GM21515 (cell line): Measurements from ENCODE around the gene SLC29A3.

Experiments used
- ATAC-seq: cut with Tn5 transposase; IDR thresholded peaks from one replicate; pipeline ENCODE4 v1.9.1; 2021; ENCODE audit not compliant: unreplicated experiment

The SLC29A3 gene

DNA sequence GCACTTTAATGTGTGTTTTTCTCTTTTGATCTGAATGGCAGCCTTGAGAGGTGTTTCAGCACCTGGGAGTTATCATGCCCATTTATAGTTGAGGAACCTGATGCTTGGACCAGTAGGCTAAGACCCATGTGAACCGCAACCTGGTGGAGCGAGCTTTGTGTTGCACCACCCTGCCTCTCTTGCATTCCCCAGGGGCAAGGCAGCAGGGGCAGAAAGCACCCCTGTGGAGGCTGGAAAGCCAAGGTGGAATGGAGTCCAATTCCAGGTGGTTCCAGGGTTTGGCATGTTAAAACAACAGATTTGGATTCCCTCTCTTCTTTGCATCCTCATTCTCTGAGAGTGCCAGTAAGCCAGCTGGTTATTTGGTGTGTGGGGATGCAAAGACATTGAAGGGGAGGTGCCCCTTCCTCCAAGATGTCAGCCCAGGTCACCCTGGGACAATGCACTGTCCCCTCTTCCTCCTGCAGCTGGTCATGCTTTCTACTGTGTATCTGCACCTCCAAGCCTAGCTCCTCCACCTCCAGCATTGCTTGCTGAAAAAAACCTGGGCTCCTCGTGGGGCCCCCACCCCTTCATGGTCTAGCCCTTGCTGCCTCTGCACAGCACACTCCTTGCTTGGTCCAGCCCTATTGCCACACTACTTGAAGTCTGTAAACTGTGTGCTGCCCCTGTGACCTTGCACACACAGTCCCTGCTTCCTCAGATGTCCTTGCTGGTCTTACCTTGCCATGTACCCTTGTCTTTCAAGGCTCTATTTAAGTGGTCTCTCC lies 72.0 kb downstream of the SLC29A3 start:
- ATAC-seq = no peak

DNA sequence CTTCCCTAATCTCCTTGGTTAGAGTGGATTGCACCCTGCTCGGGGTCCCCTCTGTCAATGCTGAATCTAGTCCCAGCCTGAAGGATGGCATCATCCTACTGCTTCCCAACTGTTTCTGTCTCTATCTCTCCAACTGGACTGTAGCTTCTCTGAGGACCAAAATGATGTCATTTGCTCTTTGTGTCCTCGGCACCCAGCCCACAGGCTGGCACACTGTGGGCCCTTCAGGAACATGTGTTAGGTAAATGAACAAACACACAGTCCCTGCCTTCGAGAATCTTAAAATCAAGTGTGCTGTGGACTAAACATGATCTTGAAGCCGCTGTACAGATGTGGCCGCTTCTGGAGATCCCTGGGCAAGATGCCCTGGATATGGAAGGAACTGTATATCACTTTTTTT lies 72.6 kb downstream of the SLC29A3 start:
- ATAC-seq = no peak

DNA sequence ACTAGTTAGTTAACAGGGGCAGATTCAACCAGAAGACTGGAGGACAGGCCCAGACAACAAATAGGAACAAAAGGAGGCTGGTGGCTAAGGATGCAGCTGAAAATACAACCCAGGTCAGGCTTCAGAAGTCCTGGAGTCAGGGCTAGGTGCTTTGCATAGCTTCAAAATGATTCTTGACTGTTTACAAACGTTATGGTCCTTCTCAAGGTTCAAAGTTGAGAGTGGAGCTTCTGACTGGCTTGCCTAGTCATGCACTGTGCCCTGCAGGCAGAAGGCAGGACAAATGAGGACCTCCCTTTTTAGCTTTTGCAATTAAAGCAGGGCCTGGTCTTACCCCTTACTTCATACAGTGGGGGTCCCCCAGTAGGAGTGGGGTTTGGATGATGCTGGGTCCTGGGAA lies 73.2 kb downstream of the SLC29A3 start:
- ATAC-seq = no peak

DNA sequence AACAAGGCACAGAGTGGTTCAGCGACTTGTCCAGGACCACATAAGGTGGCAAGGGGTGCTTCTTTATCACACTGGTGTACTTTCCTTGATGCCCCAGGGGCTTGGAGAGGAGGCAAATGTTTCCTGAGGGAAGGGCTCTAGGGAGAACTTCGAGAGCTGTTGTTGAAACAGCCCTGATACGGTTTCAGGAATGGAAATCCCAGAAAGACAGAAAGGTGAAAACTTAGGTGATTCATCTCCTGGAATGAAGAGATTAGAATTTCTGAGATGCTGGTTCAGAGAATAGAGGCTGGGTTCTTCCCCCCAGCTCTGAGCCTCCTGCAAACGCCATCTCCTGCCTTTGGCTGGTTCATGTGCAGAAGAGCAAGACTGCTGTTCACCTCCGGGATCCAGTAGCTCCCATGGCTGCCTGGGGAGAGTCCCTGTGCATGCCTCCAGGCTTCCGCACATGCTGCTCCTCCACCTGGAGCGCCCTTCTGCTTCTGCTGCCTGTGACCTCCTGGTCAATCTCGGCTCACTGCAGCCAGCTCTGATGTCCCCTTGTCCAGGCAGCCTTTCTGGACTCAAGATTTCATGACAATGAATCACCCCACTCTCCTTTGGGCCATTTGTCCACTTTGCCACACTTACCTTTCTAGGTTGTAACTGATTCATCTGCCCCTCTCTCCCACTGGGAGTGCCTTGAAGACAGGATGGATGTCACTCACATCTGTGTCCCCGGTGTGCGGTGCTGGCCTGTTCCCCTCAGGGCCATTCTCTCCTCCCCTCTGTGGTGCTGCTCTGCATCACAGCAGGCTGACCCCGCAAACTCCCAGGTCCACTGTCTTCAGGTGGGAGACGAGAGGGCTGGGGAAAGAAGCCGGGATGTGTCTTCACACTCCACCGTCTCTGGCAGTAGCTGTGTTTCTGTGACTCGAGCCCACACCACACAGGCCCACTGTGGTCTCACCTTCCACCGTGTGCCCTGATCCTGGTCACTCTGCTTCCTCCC lies 74.0 kb downstream of the SLC29A3 start:
- ATAC-seq = no peak

DNA sequence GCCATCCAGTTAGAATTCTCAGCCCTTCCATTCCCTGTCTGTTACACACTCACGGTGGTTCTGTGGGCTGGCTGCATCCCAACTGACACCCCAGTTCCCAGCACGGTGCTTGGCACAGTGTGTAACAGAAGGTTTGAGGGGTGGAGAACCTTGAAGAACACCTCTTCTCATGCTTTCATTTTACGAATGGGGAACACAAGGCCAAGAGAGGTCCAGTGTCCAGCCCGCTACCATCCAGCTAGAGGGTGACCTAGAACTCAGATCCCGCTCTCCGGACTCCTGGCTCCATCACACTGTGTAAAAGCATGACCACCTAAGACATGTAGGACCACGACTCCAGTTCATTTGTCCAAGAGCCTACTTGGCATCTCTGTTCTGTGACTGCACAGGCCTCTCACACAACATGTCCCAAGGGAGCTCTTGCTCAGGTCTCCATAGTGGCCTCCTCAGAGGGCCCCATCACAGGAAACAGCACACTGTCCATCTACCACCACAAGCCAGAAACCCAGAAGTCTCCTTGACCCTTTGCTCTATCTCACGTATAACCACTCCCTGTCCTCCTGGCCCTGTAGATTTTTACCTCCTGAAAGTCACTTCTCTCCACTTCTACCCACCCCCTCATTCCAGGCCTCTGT lies 74.9 kb downstream of the SLC29A3 start:
- ATAC-seq = no peak

DNA sequence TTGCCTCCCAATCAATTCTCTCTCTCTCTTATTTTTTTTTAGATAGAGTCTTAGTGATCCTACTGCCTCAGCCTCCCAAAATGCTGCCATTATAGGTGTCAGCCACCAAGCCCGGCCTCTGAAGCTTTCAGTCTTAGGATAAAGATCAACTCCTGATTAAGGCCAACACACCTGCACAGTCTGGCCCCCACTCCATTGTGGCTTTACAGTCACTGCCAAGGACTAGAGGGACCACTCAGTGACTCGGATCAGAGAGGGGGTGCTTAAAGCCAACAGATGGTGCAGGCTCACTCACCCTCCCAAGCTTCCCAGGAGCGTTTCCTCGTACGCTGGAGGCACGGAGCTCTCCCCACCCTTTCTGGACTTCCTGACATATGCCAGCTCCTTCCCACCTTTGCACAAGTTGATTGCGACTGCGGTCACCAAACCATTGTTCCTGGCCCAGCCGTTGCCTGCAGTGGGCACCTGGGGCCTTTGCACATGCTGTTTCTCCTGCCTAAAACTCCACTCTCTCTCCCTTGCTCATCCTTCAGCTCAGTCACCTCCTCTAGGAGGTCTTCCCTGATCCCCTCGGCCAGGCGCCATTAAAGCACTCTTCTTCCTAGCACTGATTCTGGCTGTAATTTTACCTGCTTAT lies 76.0 kb downstream of the SLC29A3 start:
- no peak for ATAC-seq

DNA sequence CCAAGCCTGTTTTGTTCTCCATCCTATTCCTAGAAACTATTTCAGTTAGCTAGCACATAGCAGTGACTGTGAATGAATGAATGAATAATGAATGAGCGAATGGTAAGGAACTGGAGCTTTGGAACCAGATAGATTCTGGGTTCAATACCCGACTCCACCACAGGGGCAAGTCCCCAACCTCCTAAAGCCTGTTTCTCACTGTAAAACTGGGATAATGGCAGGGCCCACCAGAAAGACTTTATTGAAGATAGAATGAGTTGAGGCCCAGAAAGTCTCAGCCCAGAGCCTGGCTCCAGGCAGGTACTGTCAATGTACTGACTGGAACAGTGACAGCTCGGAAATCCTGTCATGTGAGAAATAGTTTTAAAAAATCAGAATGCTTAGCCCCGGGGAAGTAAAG lies 76.6 kb downstream of the SLC29A3 start:
- ATAC-seq = no peak

DNA sequence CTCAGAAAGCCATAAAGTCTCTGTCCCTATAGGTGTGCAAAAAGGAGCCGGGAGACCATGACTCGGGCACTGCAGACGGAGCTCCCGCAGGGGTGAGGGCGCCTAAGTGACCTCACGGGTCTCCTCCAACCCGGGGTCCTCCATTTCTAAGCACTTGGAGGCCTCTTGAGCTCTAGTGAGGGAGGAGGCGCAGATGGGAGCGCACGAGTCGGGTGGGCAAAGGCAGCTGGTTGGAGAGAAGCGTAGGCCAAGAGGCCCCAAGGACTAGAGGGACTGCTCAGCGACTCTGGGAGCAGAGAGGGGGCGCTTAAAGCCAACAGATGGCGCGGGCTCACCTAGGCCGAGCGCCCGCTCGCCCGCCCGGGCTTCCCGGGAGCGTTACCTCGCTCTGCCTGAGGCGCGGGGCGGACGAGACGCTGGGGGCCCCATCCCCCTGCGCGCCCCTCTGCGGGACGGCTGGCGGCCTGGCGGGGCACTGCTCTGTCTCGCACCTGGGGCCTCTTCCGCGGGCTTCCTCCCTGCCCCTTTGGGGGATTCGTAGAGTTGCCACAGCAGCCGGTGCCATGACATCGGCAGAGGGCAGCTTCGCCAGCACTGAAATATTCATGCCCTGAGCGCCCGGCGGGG lies 77.1 kb downstream of the SLC29A3 start:
- no peak for ATAC-seq

DNA sequence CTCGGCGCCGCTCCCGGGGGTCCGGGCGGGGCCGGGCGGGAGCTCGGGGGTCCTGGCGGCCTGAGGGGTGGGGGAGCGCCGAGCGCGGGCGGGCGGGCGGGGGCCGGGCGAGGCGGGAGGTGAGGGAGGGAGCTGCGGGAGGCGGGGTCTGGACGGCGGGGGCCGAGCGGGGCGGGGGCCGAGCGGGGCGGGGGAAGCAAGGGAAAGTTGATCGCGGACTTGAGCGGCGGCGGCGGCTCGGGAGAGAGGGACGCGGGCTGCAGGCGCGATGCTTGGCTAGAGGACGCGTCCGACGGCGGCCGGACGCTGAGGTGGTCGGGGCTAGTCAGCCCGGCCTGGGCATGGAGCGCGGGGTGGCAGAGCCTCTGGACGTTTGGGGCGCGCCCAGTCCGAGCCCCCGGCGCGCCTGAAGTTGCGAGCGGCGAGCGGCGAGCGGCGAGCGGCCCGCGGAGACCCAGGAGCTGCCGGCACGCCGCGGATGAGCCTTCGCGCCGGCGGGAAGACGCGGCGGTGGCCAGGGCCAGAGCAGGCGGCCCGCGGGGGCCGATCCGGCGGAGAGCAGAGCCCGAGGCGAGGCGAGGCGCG lies 77.7 kb downstream of the SLC29A3 start, which contains the start of gene CDH23:
Gene CDH23 (plus strand): TSS at position 210 of the 585 bp plus-strand sequence. CDS start 42,912 bp downstream, outside the sequence.
- no peak for ATAC-seq

DNA sequence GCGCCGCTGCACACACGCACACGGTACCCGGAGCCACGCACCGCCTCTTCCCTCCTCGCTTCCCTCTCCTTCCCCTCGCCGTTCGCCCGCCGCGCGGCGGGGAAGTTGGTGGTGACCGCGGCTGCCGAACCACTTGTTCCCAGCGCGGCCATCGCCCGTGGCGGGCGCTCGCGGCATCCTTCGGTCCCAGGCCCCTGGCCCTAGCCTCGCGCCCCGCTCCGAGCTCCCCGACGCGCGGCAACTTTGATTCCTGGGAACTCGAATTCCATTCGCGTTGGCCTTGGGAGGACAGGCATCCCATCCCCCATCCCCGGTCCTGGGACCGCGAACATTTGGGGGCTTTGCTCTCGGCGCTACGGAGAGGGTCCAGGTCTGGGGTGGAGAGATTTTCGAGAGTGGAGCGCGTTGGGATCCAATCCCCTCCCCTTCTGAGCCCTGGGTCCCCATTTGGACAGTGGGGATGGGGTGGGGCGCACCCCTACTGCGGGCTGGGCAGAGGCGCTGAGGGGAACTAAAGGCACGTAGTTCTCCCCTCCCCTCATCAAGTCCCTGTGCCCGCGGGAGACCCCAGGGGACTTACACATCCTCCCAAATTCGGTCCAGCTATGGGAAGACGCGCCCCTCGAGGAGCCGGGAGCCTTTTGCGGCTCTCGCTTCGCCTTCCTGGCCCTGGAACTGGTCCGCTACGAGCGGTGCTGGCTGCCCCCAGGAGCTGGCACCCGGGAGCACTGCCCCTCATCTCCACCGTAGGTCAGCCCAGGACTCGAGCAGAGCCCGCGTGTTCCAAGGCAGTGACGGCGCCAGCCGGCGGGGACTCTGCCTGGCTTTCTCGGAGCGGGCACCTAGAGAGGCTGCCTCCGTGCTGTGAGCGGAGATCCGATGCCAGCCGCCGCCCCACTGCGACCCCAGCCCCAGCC lies 78.5 kb downstream of the SLC29A3 start:
- no peak for ATAC-seq

DNA sequence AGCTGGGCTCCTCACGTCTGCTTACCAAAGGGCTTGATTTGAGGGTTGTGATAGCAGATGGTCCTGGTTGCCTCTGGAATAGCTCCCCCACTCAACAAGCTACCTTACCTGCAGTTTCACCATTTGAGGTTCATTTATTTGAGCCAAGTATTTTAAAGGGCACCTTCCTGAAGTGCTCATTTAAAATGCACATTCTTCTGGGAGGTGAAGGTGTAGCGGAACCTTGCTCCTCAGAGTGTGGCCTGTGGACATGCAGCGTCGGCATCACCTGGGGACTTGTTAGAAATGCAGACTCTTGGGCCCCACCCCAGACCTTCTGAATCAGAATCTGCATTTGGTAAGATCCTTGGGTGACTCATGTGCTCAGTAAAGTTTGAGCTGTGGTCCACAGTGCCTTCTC lies 79.9 kb downstream of the SLC29A3 start:
- ATAC-seq = no peak

DNA sequence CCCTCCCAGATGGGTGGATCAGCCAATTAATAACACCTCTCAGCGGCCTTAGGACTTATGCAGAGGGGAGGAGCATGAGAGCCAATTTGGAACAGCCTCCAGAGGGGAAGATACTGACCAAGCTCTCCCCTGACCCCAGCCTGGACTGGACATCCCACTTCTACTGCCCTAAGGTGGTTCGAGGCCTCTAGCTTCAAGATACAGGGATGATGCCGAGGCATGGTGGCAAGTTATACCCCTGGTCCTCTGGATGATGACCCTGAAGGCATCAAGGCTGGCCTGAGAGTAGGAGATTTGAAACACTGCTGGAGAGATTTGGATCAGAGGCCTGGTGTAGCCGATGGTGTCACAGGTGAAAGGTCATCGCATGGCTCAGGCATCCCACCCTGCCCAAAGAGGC lies 80.9 kb downstream of the SLC29A3 start:
- no peak for ATAC-seq

DNA sequence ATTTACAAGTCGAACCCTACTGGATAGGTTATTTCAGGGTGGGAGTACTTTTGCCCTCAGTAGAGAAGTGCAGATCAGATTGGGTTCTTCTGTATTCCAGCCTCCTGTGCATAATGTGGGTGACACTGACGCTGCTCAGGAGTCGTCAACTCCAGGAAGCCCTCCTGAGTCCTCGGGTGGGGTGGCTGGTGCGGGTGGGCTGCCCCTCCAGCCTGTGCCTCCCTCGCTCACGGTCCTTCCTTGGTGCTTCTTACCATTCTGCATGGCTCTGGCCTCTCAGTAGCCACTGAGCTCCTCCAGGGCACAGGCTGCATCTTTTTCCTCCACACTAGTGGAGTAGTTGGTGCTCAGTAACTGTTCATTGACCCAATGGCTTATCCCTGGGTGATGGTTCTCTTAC lies 82.0 kb downstream of the SLC29A3 start:
- ATAC-seq = no peak

DNA sequence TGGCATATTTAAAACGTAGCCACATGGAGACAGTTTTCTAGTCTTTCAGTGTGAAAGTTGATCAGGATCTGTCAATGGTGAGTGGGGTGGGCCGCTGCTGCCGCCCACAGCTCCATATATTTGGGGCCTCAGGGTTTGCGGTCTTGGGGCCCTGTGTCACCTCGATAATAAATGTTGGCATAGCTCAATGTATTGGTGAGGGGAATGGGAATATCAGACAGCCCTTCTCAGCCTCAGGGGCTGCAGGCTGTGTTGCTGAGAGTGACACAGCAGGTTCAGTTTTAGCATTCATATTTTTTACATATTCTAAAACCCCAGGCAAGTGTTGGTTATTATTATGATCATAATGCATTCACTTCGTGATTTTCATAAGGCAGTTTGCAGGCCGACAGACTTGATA lies 82.9 kb downstream of the SLC29A3 start:
- ATAC-seq = no peak

DNA sequence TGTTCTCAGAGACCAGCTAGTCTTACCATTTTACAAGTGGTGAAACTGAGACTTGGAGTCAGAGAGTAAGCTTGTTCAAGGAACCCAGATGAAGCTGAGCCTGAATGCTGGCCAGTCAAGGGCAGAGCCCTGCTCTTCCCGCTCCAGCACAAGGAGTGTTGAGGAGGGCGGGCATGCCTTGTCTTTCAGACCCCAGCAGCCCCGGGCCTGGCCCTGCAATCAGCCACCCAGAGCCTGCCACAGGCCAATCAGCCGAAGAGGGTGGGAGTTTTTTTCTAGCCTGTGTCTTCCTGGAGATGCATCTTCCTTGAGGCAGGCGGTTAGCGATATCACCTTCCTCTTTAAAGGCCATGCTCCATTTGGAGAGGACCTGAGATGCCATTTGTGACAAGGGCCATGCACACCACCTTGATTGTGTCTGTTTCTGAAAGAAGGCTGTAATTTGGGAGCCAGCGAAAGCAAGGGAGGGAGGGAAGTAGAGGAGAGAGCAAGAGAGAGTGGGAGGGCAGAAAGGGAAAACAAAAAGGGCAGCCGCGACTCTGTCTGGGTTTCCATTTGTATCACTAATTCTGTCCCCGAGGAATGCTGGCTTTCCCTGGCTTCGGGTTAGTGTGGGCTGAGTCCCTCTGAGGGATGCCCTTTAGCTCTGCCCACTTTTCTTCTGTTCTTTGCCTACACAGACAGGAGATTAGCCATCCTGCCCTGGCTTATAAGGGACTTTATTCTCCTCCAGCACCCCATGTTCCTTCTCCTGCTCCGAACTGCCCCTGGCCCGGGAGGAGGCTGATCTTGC lies 85.6 kb downstream of the SLC29A3 start:
- ATAC-seq = no peak

DNA sequence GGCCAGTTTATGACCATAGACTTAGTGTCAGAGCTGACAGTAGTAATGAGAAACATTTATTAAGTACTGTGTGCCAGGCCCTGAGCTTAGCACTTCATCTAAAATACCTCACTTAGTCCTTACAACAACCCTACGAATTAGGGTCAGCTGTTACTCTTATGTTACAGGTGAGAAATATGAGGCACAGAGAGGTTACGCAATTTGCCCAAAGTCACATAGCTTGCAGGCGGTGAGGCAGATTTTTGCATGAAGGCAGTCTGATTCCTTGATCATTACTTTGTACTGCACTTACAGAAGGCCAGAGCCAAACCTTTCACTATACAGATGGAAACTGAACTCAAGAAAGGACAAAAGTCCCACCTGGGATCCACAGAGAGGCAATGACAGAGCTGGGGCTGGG lies 87.8 kb downstream of the SLC29A3 start:
- no peak for ATAC-seq

DNA sequence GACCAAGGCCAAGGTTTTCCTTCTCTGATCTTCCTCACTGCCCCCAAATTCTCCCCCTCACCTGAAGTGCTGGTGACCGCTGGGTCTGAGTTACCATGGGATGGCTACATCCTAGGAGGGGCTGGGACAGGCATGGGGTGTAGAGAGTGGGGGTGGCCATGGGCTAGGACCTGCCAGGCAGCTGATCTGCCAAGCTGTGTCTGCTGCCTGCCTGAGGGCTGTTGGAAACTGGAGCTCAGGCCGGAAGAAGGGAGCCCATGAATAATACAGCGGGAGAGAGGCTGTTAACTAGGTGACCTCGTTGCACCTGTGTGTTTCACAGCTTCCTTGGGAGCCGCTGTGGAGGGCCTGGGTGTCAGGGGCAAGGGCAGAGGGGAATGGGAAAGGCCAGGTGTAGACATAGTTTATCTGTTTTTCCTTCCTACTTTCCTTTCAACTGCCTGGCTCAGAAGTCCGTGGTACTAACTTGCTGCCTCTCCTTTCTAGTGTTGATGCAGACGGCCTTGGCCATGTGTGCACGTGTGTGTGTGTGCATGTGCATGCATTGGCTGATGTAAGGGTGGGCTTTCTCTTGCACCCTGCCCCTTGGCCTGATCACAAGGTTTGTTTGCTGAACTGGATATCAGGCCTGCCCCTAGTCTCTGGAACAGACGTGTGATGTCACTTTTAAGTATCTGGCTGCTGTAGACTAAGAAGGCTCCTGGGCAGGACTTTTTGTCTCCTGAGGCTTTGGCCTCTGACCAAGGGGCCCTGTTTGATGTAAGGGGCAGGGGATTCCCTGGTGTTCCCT lies 89.6 kb downstream of the SLC29A3 start:
- no peak for ATAC-seq
